DOHH2 (cell line): ENCODE data around the gene EIF1AD.

Experiments
- H3F3A ChIP-seq: fragments of 200-600 bp; sonication (generic), shearing (Covaris generic); 2 replicates; pipeline ENCODE4 v1.6.0; 2016; ENCODE audit warnings: antibody characterized with exemption, mild to moderate bottlenecking; ENCODE audit not compliant: control insufficient read depth, insufficient read depth
- H3K27ac ChIP-seq: fragments of 200-600 bp; sonication (generic); 2 replicates; pipeline ENCODE4 v1.5.1; 2014; ENCODE audit warnings: low read depth, mild to moderate bottlenecking, low read length, moderate library complexity
- H3K27me3 ChIP-seq: fragments of 200-600 bp; sonication (generic); 2 replicates; pipeline ENCODE4 v1.6.1; 2014; ENCODE audit warnings: mild to moderate bottlenecking, low read length, mixed read lengths; ENCODE audit not compliant: control insufficient read depth
- H3K36me3 ChIP-seq: fragments of 200-600 bp; sonication (generic); 2 replicates; pipeline ENCODE4 v1.6.1; 2014; ENCODE audit warnings: mild to moderate bottlenecking, low read length, moderate library complexity, mixed read lengths; ENCODE audit not compliant: control insufficient read depth
- H3K4me1 ChIP-seq: fragments of 200-600 bp; sonication (generic); 2 replicates; pipeline ENCODE4 v1.6.1; 2014; ENCODE audit warnings: mild to moderate bottlenecking, low read length, mixed read lengths; ENCODE audit not compliant: control insufficient read depth
- H3K4me2 ChIP-seq: fragments of 200-600 bp; sonication (generic); 2 replicates; pipeline ENCODE4 v1.6.0; 2014; ENCODE audit warnings: mild to moderate bottlenecking, low read length, moderate library complexity
- H3K4me3 ChIP-seq: fragments of 200-600 bp; sonication (generic); 2 replicates; pipeline ENCODE4 v1.5.1; 2014; ENCODE audit warnings: mild to moderate bottlenecking, low read length, mixed read lengths
- H3K79me2 ChIP-seq: fragments of 200-600 bp; sonication (generic); 2 replicates; pipeline ENCODE4 v1.6.1; 2014; ENCODE audit warnings: mild to moderate bottlenecking, low read length, mixed read lengths; ENCODE audit not compliant: control insufficient read depth
- H3K9me2 ChIP-seq: fragments of 200-600 bp; sonication (generic); replicated peaks from 2 replicates; pipeline ENCODE4 v1.6.1; 2014; ENCODE audit warnings: mild to moderate bottlenecking, low read length, mixed read lengths; ENCODE audit not compliant: control insufficient read depth
- H3K9me3 ChIP-seq: fragments of 200-600 bp; sonication (generic); 2 replicates; pipeline ENCODE4 v1.6.1; 2014; ENCODE audit warnings: antibody characterized with exemption, low read length, mixed read lengths; ENCODE audit not compliant: control insufficient read depth, insufficient read depth
- H4K20me1 ChIP-seq: fragments of 200-600 bp; sonication (generic); 2 replicates; pipeline ENCODE4 v1.6.0; 2014; ENCODE audit warnings: low read depth, mild to moderate bottlenecking, antibody characterized with exemption, low read length, moderate library complexity; ENCODE audit not compliant: control insufficient read depth, insufficient read depth
- EZH2phosphoT487 ChIP-seq: fragments of 200-600 bp; sonication (generic); IDR thresholded peaks from 2 replicates; pipeline ENCODE4 v1.6.1; 2017; ENCODE audit warnings: borderline replicate concordance, mild to moderate bottlenecking, antibody characterized with exemption, low read length, moderate library complexity, mixed read lengths
- TF ChIP-seq, protein P1 (sequence below): fragments of 200-600 bp; sonication (generic); IDR thresholded peaks from one replicate; pipeline ENCODE4 v1.5.1; 2014; ENCODE audit warnings: antibody characterized with exemption, mild to moderate bottlenecking, low read depth, low read length; ENCODE audit not compliant: poor library complexity, severe bottlenecking

Gene EIF1AD

DNA sequence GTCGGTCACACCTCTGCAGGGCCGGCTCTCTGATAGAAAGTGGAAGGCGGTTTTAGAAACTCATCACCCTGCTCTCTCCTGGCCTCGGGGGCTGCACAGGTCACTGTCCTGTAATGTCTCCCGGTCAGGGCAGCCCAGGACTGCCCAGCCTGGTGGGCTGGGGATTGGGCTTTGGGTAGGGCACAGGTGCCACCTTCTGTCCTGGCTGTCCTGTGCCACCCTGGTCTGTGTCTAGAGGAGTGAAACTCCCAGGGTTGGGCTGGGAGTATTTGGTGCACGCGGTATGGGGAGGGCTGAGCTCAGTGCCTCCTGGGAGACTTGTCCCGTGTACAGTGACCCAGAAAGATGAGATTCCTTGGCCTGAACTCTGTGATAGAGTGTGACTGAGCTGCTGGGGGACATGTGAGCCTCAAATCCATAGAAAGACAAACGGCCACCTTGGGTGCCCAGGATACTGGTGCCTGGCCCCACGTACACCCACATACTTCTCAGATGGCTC is 22.6 kb downstream of the EIF1AD start:
- H3K27me3 ChIP-seq: no peaks in the 10 kb centered on the region
- no peak overlapping the region for H3K4me3 ChIP-seq
- H3F3A ChIP-seq: no peaks in the 10 kb centered on the region
- no peak overlapping the region for H3K27ac ChIP-seq
- no peak overlapping the region for H3K4me2 ChIP-seq
- no peaks in the 10 kb centered on the region for H3K9me3 ChIP-seq
- H3K4me1 ChIP-seq: no peaks in the 10 kb centered on the region
- no peaks in the 10 kb centered on the region for H3K9me2 ChIP-seq
- peaks cover 23% of the 10 kb centered on the region for H3K36me3 ChIP-seq
- no peaks in the 10 kb centered on the region; the same call in 1 of the 2 replicates for H4K20me1 ChIP-seq
- H3K79me2 ChIP-seq: no peaks in the 10 kb centered on the region
- TF ChIP-seq, protein P1, sequence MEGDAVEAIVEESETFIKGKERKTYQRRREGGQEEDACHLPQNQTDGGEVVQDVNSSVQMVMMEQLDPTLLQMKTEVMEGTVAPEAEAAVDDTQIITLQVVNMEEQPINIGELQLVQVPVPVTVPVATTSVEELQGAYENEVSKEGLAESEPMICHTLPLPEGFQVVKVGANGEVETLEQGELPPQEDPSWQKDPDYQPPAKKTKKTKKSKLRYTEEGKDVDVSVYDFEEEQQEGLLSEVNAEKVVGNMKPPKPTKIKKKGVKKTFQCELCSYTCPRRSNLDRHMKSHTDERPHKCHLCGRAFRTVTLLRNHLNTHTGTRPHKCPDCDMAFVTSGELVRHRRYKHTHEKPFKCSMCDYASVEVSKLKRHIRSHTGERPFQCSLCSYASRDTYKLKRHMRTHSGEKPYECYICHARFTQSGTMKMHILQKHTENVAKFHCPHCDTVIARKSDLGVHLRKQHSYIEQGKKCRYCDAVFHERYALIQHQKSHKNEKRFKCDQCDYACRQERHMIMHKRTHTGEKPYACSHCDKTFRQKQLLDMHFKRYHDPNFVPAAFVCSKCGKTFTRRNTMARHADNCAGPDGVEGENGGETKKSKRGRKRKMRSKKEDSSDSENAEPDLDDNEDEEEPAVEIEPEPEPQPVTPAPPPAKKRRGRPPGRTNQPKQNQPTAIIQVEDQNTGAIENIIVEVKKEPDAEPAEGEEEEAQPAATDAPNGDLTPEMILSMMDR: no peak
- TF ChIP-seq EZH2phosphoT487: no peak

DNA sequence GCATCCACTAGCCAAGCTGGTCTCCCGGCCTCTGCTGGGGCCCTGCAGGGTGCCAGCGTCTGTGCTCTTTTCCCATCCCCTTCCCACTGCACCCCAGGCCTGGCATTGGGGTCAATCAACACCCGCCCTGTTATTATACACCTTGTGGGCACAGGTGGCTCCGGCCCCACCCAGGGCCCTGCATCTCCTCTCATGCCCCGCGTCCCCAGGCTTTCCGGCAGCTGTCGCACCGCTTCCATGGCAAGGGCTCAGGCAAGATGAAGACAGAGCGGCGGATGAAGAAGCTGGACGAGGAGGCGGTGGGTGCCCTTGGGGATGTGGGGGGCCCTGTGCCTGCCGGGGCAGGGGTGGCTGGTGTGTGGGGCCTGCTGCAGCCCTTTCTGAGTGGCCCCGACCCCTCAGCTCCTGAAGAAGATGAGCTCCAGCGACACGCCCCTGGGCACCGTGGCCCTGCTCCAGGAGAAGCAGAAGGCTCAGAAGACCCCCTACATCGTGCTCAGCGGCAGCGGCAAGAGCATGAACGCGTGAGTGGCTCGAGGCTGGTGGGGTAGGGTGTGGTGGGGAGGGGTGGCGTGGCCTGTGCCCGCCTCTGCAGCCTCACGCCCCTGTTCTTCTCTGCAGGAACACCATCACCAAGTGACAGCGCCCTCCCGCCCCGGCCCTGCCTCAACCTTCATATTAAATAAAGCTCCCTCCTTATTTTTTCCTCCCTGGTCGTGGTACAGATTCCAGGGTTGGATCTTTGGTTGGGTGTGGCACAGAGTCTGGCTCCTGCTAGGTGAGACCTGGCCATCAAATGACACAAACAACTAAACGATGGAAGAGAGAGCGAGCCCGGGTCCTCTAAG is 23.3 kb downstream of the EIF1AD start:
- no peak overlapping the region for H3K4me3 ChIP-seq
- H3K4me2 ChIP-seq: no peak overlapping the region
- H3K79me2 ChIP-seq: no peaks in the 10 kb centered on the region
- no peaks in the 10 kb centered on the region for H3F3A ChIP-seq
- no peaks in the 10 kb centered on the region; the same call in 1 of the 2 replicates for H4K20me1 ChIP-seq
- no peaks in the 10 kb centered on the region for H3K9me2 ChIP-seq
- no peak overlapping the region for H3K27ac ChIP-seq
- no peaks in the 10 kb centered on the region for H3K4me1 ChIP-seq
- no peaks in the 10 kb centered on the region for H3K9me3 ChIP-seq
- TF ChIP-seq EZH2phosphoT487: no peak
- TF ChIP-seq, protein P1: no peak
- peaks cover 24% of the 10 kb centered on the region for H3K36me3 ChIP-seq
- H3K27me3 ChIP-seq: no peaks in the 10 kb centered on the region

DNA sequence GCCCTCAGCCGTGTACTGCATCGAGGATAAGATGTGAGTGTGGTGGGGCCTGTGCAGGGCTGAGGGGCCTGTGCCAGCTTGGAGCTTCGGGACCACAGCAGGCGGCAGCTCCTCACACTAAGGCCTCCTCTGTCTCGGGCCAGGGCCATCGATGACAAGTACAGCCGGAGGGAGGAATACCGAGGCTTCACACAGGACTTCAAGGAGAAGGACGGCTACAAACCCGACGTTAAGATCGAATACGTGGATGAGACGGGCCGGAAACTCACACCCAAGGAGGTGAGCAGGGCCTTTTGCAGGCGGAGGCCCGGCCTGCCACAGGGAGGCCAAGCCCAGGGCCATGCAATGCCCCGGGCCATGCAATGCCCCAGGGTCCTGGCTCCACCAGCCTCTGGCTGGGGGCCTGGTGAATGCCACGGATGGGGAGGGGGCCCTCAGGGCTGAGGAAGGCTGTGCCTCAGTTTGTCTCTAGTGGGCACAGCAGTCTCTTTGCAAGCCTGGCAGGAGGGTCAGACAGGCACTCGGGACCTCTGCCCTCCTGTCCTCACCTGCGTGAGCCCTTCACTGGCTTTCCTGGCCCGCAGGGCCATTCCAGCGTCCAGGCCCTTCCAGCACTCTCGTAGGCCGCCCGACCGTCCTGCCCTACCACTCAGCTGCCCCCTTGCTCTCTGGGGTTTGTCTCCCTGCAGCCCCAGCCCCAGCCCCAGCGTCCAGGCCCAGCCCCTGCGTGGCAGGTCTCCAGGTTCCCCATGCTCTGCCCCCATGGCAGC is 24.2 kb downstream of the EIF1AD start:
- no peaks in the 10 kb centered on the region for H3K79me2 ChIP-seq
- H3K27me3 ChIP-seq: no peaks in the 10 kb centered on the region
- no peaks in the 10 kb centered on the region for H3K4me1 ChIP-seq
- no peaks in the 10 kb centered on the region for H3K9me3 ChIP-seq
- H3F3A ChIP-seq: no peaks in the 10 kb centered on the region
- no peak overlapping the region for H3K4me2 ChIP-seq
- H3K4me3 ChIP-seq: no peak overlapping the region
- H3K27ac ChIP-seq: no peak overlapping the region
- TF ChIP-seq, protein P1: no peak
- no peak for TF ChIP-seq EZH2phosphoT487
- H3K36me3 ChIP-seq: peaks cover 31% of the 10 kb centered on the region
- no peaks in the 10 kb centered on the region; the same call in 1 of the 2 replicates for H4K20me1 ChIP-seq
- H3K9me2 ChIP-seq: no peaks in the 10 kb centered on the region
